WTC11 (cell line): ENCODE results near the gene FOXN3.

Experiments used
- ATF1 ChIP-seq: sonication (generic); formaldehyde crosslinking; IDR thresholded peaks from 2 replicates; pipeline ENCODE4 v1.8.1; 2023; ENCODE audit warnings: mild to moderate bottlenecking, moderate library complexity, missing genetic modification reagents
- CBFB ChIP-seq: sonication (generic); formaldehyde crosslinking; IDR thresholded peaks from 2 replicates; pipeline ENCODE4 v1.8.1; 2022; ENCODE audit warnings: mild to moderate bottlenecking, low read depth, missing genetic modification reagents
- CTCF ChIP-seq: fragments of 200-600 bp; IDR thresholded peaks from 2 replicates; pipeline ENCODE4 v1.8.0; 2022; ENCODE audit warnings: antibody characterized with exemption
- ELF4 ChIP-seq: sonication (generic); formaldehyde crosslinking; IDR thresholded peaks from 2 replicates; pipeline ENCODE4 v1.8.1; 2022; ENCODE audit warnings: low read depth, mild to moderate bottlenecking, moderate library complexity, missing genetic modification reagents
- MAX ChIP-seq: sonication (generic); formaldehyde crosslinking; IDR thresholded peaks from 2 replicates; pipeline ENCODE4 v1.8.0; 2022; ENCODE audit warnings: mild to moderate bottlenecking, missing genetic modification reagents
- NFYB ChIP-seq: sonication (generic); formaldehyde crosslinking; conservative IDR thresholded peaks from 2 replicates; pipeline ENCODE4 v1.8.0; 2022; ENCODE audit warnings: low read depth, missing genetic modification reagents
- NR1H2 ChIP-seq: sonication (generic); formaldehyde crosslinking; IDR thresholded peaks from 2 replicates; pipeline ENCODE4 v1.9.0; 2021; ENCODE audit warnings: mild to moderate bottlenecking, moderate library complexity, missing genetic modification reagents
- NR2C2 ChIP-seq: sonication (generic); formaldehyde crosslinking; IDR thresholded peaks from 2 replicates; pipeline ENCODE4 v1.8.0; 2022; ENCODE audit warnings: mild to moderate bottlenecking, missing genetic modification reagents
- SMAD3 ChIP-seq: sonication (generic); formaldehyde crosslinking; IDR thresholded peaks from 2 replicates; pipeline ENCODE4 v1.8.0; 2022; ENCODE audit warnings: missing genetic modification reagents, mild to moderate bottlenecking, borderline replicate concordance
- USF2 ChIP-seq: sonication (generic); formaldehyde crosslinking; IDR thresholded peaks from 2 replicates; pipeline ENCODE4 v1.8.1; 2023; ENCODE audit warnings: mild to moderate bottlenecking, missing genetic modification reagents, moderate library complexity

GRCh38 chr14:89320381-89321000 lies 96.5 kb downstream of the FOXN3 start:
- TF ChIP-seq CTCF (no peak), MAX (CRISPR knock-in tag) (no peak), NFYB (CRISPR knock-in tag) (no peak), USF2 (CRISPR knock-in tag) (no peak), NR1H2 (CRISPR knock-in tag) (no peak), ATF1 (no peak), SMAD3 (CRISPR knock-in tag) (no peak), NR2C2 (CRISPR knock-in tag) (no peak), ELF4 (CRISPR knock-in tag) (no peak), CBFB (CRISPR knock-in tag) (no peak)
